Measurements from ENCODE around the gene TTBK1.

- TF ChIP-seq POLR2A (IDR thresholded peaks at IDR 0.05; ENCODE audit: low read length): no peak
- TF ChIP-seq PBX3 (IDR thresholded peaks at IDR 0.05): no peak
- no peak for TF ChIP-seq CTCF (IDR thresholded peaks at IDR 0.05)
- no peak for TF ChIP-seq MAX (IDR thresholded peaks at IDR 0.05)
- TF ChIP-seq CEBPB (IDR thresholded peaks at IDR 0.05): no peak
- TF ChIP-seq ESRRA (IDR thresholded peaks at IDR 0.05; ENCODE audit: borderline replicate concordance, low read length): no peak
- TF ChIP-seq JUNB (IDR thresholded peaks at IDR 0.05): no peak
- no peak for TF ChIP-seq POLR2AphosphoS2 (conservative IDR thresholded peaks at IDR 0.05; ENCODE audit: low read length)
- no peak for TF ChIP-seq NFE2L2 (conservative IDR thresholded peaks at IDR 0.05; ENCODE audit: low read length)
- no peak for TF ChIP-seq RCOR1 (IDR thresholded peaks at IDR 0.05; ENCODE audit: low read depth, low read length)
- no peak for TF ChIP-seq MAZ (IDR thresholded peaks at IDR 0.05; ENCODE audit: borderline replicate concordance, low read depth, low read length)
- no peak for TF ChIP-seq MYC (IDR thresholded peaks at IDR 0.05; ENCODE audit: borderline replicate concordance, low read length)
- TF ChIP-seq NR3C1 (IDR thresholded peaks at IDR 0.05): no peak
Measured at GRCh38 chr6:43199912-43200311, 43.4 kb upstream of the TTBK1 start.

Data from A549 (cell line).